IMR-90 (cell line): ENCODE measurements around the gene DAAM1. TPM values are rescaled to one million over a fixed set of nuclear protein-coding genes. Genes with fewer than 3 reads are reported as not detected.

Experiments used
- ATAC-seq: fragments of 200-7000 bp; cut with Tn5 transposase; 2 replicates; pipeline ENCODE4 v1.9.1; 2020; ENCODE audit warnings: low read depth, mild to moderate bottlenecking, moderate library complexity
- BruUV-seq: library from RNA; stranded (reverse); fragments of 400-500 nt; replicated peaks from 2 replicates; lab custom pipeline; 2021; lab: Mats Ljungman, UMichigan
- CTCF ChIA-PET: fragments of 300-600 bp; formaldehyde crosslinking; extraction: SDS; loops from one replicate; lab custom pipeline; 2021; ENCODE audit warnings: antibody characterized with exemption; lab: Yijun Ruan, JAX
- POLR2A ChIA-PET: fragments of 300-600 bp; sonication (Branson Sonifier 250); formaldehyde crosslinking; loops from one replicate; lab custom pipeline; 2022; ENCODE audit warnings: antibody characterized with exemption; ENCODE audit not compliant: unreplicated experiment; lab: Charles Lee
- DNase-seq: peaks from one replicate; pipeline ENCODE4 v3.0.0; 2013
- H2AFZ ChIP-seq: replicated peaks from 2 replicates; pipeline ENCODE3; 2013; ENCODE audit warnings: low read length, mild to moderate bottlenecking; ENCODE audit not compliant: poor library complexity
- H2AK5ac ChIP-seq: 2 replicates; pipeline ENCODE4 v1.6.1; 2013; ENCODE audit warnings: low read depth, low read length, inconsistent platforms
- H2AK9ac ChIP-seq: replicated peaks from 2 replicates; pipeline ENCODE3; 2013; ENCODE audit warnings: mild to moderate bottlenecking, low read depth, low read length, moderate library complexity; ENCODE audit not compliant: poor library complexity
- H2BK120ac ChIP-seq: 2 replicates; pipeline ENCODE4 v1.6.1; 2013; ENCODE audit warnings: low read depth, low read length, inconsistent platforms
- H2BK15ac ChIP-seq: 3 replicates; pipeline ENCODE4 v1.6.1; 2013; ENCODE audit warnings: low read depth, low read length, inconsistent platforms
- H2BK20ac ChIP-seq: 2 replicates; pipeline ENCODE4 v1.6.1; 2013; ENCODE audit warnings: low read depth, mild to moderate bottlenecking, inconsistent platforms, low read length, moderate library complexity
- H2BK5ac ChIP-seq: 2 replicates; pipeline ENCODE4 v1.6.1; 2013; ENCODE audit warnings: mild to moderate bottlenecking, low read depth, low read length, inconsistent platforms; ENCODE audit not compliant: poor library complexity, severe bottlenecking
- H3K14ac ChIP-seq: replicated peaks from 2 replicates; pipeline ENCODE4 v1.6.1; 2013; ENCODE audit warnings: low read depth, low read length, inconsistent platforms
- H3K18ac ChIP-seq: 2 replicates; pipeline ENCODE4 v1.6.1; 2013; ENCODE audit warnings: low read depth, low read length, control low read depth
- H3K23ac ChIP-seq: 2 replicates; pipeline ENCODE4 v1.6.1; 2013; ENCODE audit warnings: low read depth, low read length, inconsistent platforms
- H3K27ac ChIP-seq: 2 replicates; pipeline ENCODE4 v1.5.1; 2013; ENCODE audit warnings: mild to moderate bottlenecking, control low read depth, low read length; ENCODE audit not compliant: insufficient read depth
- H3K27me3 ChIP-seq: 2 replicates; pipeline ENCODE4 v1.6.1; 2013; ENCODE audit warnings: low read length; ENCODE audit not compliant: control insufficient read depth, insufficient read depth
- H3K36me3 ChIP-seq: 2 replicates; pipeline ENCODE4 v1.6.1; 2013; ENCODE audit warnings: low read length, mixed read lengths; ENCODE audit not compliant: control insufficient read depth, insufficient read depth
- H3K4ac ChIP-seq: 2 replicates; pipeline ENCODE4 v1.6.1; 2013; ENCODE audit warnings: low read depth, low read length, inconsistent platforms
- H3K4me1 ChIP-seq: 2 replicates; pipeline ENCODE4 v1.6.1; 2013; ENCODE audit warnings: low read length, mixed read lengths; ENCODE audit not compliant: control insufficient read depth, insufficient read depth
- H3K4me2 ChIP-seq: 2 replicates; pipeline ENCODE4 v1.6.1; 2013; ENCODE audit warnings: low read depth, mild to moderate bottlenecking, control low read depth, low read length, moderate library complexity
- H3K4me3 ChIP-seq: 2 replicates; pipeline ENCODE4 v1.5.1; 2013; ENCODE audit warnings: low read depth, mild to moderate bottlenecking, control low read depth, low read length, moderate library complexity; ENCODE audit not compliant: insufficient read depth
- H3K56ac ChIP-seq: 2 replicates; pipeline ENCODE4 v1.6.1; 2013; ENCODE audit warnings: low read length, inconsistent platforms; ENCODE audit not compliant: insufficient read depth; ENCODE audit errors: extremely low read depth
- H3K79me1 ChIP-seq, 2 experiments: 2 replicates each; pipeline ENCODE4 v1.6.1; 2013; ENCODE audit warnings: low read length in 2 of 2, inconsistent platforms in 1 of 2, low read depth in 1 of 2
- H3K9ac ChIP-seq: 2 replicates; pipeline ENCODE4 v1.6.1; 2013; ENCODE audit warnings: low read depth, low read length, control low read depth
- H3K9me1 ChIP-seq: 2 replicates; pipeline ENCODE4 v1.6.1; 2013; ENCODE audit warnings: low read length, inconsistent platforms; ENCODE audit not compliant: insufficient read depth
- H3K9me3 ChIP-seq: 2 replicates; pipeline ENCODE4 v1.6.1; 2013; ENCODE audit warnings: low read length; ENCODE audit not compliant: control insufficient read depth, insufficient read depth
- H4K20me1 ChIP-seq: 2 replicates; pipeline ENCODE4 v1.6.1; 2013; ENCODE audit warnings: low read length, inconsistent platforms; ENCODE audit not compliant: insufficient read depth
- H4K5ac ChIP-seq: 2 replicates; pipeline ENCODE4 v1.6.1; 2013; ENCODE audit warnings: mild to moderate bottlenecking, low read depth, low read length, control low read depth
- H4K8ac ChIP-seq, 2 experiments: 2 replicates each; pipeline ENCODE4 v1.6.1; 2013; ENCODE audit warnings: low read depth in 2 of 2, low read length in 2 of 2, control low read depth in 1 of 2, inconsistent platforms in 1 of 2
- H4K91ac ChIP-seq: 2 replicates; pipeline ENCODE4 v1.6.1; 2013; ENCODE audit warnings: low read depth, low read length, inconsistent platforms; ENCODE audit not compliant: insufficient read depth
- CEBPB ChIP-seq: IDR thresholded peaks from 2 replicates; pipeline ENCODE4 v1.6.1; 2012; ENCODE audit warnings: low read depth, low read length, improper control_type of control experiment
- CHD1 ChIP-seq: IDR thresholded peaks from 2 replicates; pipeline ENCODE4 v1.6.1; 2012; ENCODE audit warnings: low read depth, low read length, improper control_type of control experiment
- FOS ChIP-seq: fragments of 150-350 bp; IDR thresholded peaks from 2 replicates; pipeline ENCODE4 v1.6.1; 2016; ENCODE audit warnings: low read depth, low read length
- MAZ ChIP-seq: IDR thresholded peaks from 2 replicates; pipeline ENCODE4 v1.6.1; 2012; ENCODE audit warnings: low read depth, mild to moderate bottlenecking, low read length, improper control_type of control experiment, moderate library complexity, borderline replicate concordance
- NFE2L2 ChIP-seq: fragments of 150-350 bp; IDR thresholded peaks from 2 replicates; pipeline ENCODE4 v1.6.1; 2016; ENCODE audit warnings: low read depth, mild to moderate bottlenecking, low read length
- POLR2A ChIP-seq: IDR thresholded peaks from 2 replicates; pipeline ENCODE4 v1.6.1; 2012; ENCODE audit warnings: mild to moderate bottlenecking, low read depth, low read length
- RFX5 ChIP-seq: IDR thresholded peaks from 2 replicates; pipeline ENCODE4 v1.8.0; 2012; ENCODE audit warnings: low read depth, mild to moderate bottlenecking, low read length, moderate library complexity
- WGBS, 2 experiments: methylation state at CpG; one replicate each; pipeline versions ENCODE4 v1.1.5 to v1.1.7; 2013; ENCODE audit warnings: missing lambda C conversion rate in 2 of 2; ENCODE audit not compliant: insufficient read length in 1 of 2; ENCODE audit errors: extremely low coverage in 2 of 2; 5-methylcytosine and 5-hydroxymethylcytosine counted together
- dilution Hi-C: fragments of 300-500 bp; cut with HindIII; formaldehyde crosslinking; loops from one replicate; pipeline ENCODE4 v1.14.3; 2018; ENCODE audit warnings: low sequenced_read_pairs; ENCODE audit not compliant: unreplicated experiment
- in situ Hi-C: fragments of 300-500 bp; cut with MboI; formaldehyde crosslinking; loops from 3 replicates; pipeline ENCODE4 v1.14.3; 2019; ENCODE audit warnings: low sequenced_read_pairs, inconsistent platforms, mixed read lengths
- intact Hi-C: fragments of 100-400 bp; cut with micrococcal nuclease; formaldehyde crosslinking; loops from 2 replicates; pipeline ENCODE4 v1.10.0; 2022
- polyA plus RNA-seq, 3 experiments: library from polyadenylated mRNA; depleted of rRNA; stranded (reverse); fragments of >200 nt; gene quantifications; 2 replicates each; pipeline ENCODE4 v1.2.3, GENCODE V29; 2012; ENCODE audit warnings: low replicate concordance in 1 of 3
- total RNA-seq: library from RNA; depleted of rRNA; stranded (reverse); fragments of >200 nt; gene quantifications from 2 replicates; pipeline ENCODE4 v1.2.3, GENCODE V29; 2012
- TF ChIP-seq, protein P1 (sequence below): conservative IDR thresholded peaks from 2 replicates; pipeline ENCODE4 v1.5.1; 2012; ENCODE audit warnings: mild to moderate bottlenecking, low read depth, low read length, improper control_type of control experiment

The DAAM1 gene
- total and polyA plus RNA-seq, 2 of the 4 experiments (the other 2 are of a cell fraction) = 4.8 to 5.4 TPM

DNA sequence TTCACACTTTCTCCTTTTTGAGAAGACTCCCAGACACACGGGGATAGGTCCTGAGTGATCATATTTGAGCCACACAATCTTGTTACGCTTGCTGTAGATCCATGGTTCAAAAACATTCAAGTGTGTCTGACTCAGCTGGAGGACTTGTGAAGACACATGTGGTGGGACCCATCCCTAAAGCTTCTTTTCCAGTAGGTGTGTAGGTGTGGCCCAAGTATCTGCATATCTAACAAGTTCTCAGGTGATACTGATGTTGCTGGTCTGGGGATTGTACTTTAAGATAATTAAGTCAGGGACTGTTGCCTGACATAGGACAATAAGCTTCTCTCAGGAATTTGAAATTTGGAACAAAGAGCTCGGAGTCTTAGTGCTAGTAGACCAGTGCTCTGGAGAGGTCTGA lies 4.1 kb upstream of the DAAM1 start:
- Histone ChIP-seq H3K14ac (no peak overlapping the region), H3K4me2 (no peak overlapping the region), H3K23ac (no peak overlapping the region), H3K27me3 (peaks cover 31% of the 10 kb centered on the region), H3K18ac (no peak overlapping the region), H2AK5ac (no peak overlapping the region), H3K56ac (no peak overlapping the region), H4K20me1 (no peaks in the 10 kb centered on the region), H3K79me1 (peaks cover under 1 to 4% of the 10 kb centered on the region in 2 experiments; a peak in 2 of 4 replicates), H3K4ac (no peak overlapping the region), H4K8ac (no peak overlapping the region), H3K27ac (no peak overlapping the region), H4K5ac (no peak overlapping the region), H3K36me3 (no peaks in the 10 kb centered on the region), H2BK15ac (no peak overlapping the region), H3K4me1 (no peaks in the 10 kb centered on the region), H2BK5ac (no peak overlapping the region), H3K9ac (no peak overlapping the region), H3K9me1 (no peaks in the 10 kb centered on the region), H3K4me3 (no peak overlapping the region), H2BK20ac (no peak overlapping the region), H4K91ac (no peak overlapping the region), H2BK120ac (no peak overlapping the region), H2AFZ (no peak overlapping the region), H2AK9ac (no peak overlapping the region), H3K9me3 (no peaks in the 10 kb centered on the region)
- intact Hi-C loops (no loop called here), in situ Hi-C loops (no loop called here), dilution Hi-C loops (no loop called here)
- ATAC-seq (no peak), DNase-seq (no peak)
- BruUV-seq = no TSS peak
- CTCF ChIA-PET = no interaction called here
- POLR2A ChIA-PET = no interaction called here
- no CpG with 5 or more reads among the region's 3 CpGs for WGBS, 2 experiments
- TF ChIP-seq CHD1 (no peak), POLR2A (no peak), CEBPB (no peak), MAZ (no peak), FOS (no peak), NFE2L2 (no peak), RFX5 (no peak)
- TF ChIP-seq, protein P1, sequence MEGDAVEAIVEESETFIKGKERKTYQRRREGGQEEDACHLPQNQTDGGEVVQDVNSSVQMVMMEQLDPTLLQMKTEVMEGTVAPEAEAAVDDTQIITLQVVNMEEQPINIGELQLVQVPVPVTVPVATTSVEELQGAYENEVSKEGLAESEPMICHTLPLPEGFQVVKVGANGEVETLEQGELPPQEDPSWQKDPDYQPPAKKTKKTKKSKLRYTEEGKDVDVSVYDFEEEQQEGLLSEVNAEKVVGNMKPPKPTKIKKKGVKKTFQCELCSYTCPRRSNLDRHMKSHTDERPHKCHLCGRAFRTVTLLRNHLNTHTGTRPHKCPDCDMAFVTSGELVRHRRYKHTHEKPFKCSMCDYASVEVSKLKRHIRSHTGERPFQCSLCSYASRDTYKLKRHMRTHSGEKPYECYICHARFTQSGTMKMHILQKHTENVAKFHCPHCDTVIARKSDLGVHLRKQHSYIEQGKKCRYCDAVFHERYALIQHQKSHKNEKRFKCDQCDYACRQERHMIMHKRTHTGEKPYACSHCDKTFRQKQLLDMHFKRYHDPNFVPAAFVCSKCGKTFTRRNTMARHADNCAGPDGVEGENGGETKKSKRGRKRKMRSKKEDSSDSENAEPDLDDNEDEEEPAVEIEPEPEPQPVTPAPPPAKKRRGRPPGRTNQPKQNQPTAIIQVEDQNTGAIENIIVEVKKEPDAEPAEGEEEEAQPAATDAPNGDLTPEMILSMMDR = no peak
